Endothelial cell of umbilical vein (primary cell): ENCODE measurements around the gene PPP1R1B. TPM values are rescaled to one million over a fixed set of nuclear protein-coding genes. Genes with fewer than 3 reads are reported as not detected.

Experiments
- BruUV-seq: library from RNA; stranded (reverse); fragments of 400-500 nt; replicated peaks from 2 replicates; lab custom pipeline; 2021; lab: Mats Ljungman, UMichigan
- CTCF ChIA-PET: fragments of 300-600, 350-600 bp; sonication (Branson Sonifier 250); formaldehyde crosslinking; loops from one replicate; lab custom pipeline; 2021; ENCODE audit warnings: antibody characterized with exemption, inconsistent platforms; lab: Charles Lee
- POLR2A ChIA-PET: fragments of 300-600, 350-600 bp; sonication (Branson Sonifier 250); formaldehyde crosslinking; loops from one replicate; lab custom pipeline; 2021; ENCODE audit warnings: antibody characterized with exemption, inconsistent platforms; lab: Charles Lee
- DNase-seq: peaks from one replicate; pipeline ENCODE4 v3.0.0-alpha.2; 2011; ENCODE audit warnings: low read depth, low spot score
- FAIRE-seq: peaks from 2 replicates; lab custom pipeline; 2011; peaks lifted over from hg19 to GRCh38; lab: Jason Lieb, UNC
- H2AFZ ChIP-seq: 2 replicates; pipeline ENCODE4 v1.6.0; 2012; ENCODE audit warnings: low read depth, low read length, control low read depth, inconsistent platforms
- H3K27ac ChIP-seq: 2 replicates; pipeline ENCODE4 v1.5.1; 2011; ENCODE audit warnings: low read depth, mild to moderate bottlenecking, control low read depth, low read length, moderate library complexity; ENCODE audit not compliant: insufficient read depth
- H3K27me3 ChIP-seq, 2 experiments: 2 replicates each; pipeline versions ENCODE4 v1.6.0 to v1.6.1; 2011; ENCODE audit warnings: low read length in 2 of 2, mixed read lengths in 1 of 2; ENCODE audit not compliant: control insufficient read depth in 2 of 2, insufficient read depth in 2 of 2
- H3K36me3 ChIP-seq, 2 experiments: 2 replicates in 1 of 2; 3 replicates in 1 of 2; pipeline ENCODE4 v1.5.1; 2011; ENCODE audit warnings: low read length in 2 of 2, mild to moderate bottlenecking in 1 of 2, moderate library complexity in 1 of 2; ENCODE audit not compliant: control insufficient read depth in 2 of 2, insufficient read depth in 2 of 2; ENCODE audit errors: extremely low read depth in 1 of 2
- H3K4me1 ChIP-seq: 3 replicates; pipeline ENCODE4 v1.5.1; 2011; ENCODE audit warnings: mild to moderate bottlenecking, low read length; ENCODE audit not compliant: control insufficient read depth, insufficient read depth; ENCODE audit errors: extremely low read depth
- H3K4me2 ChIP-seq: 2 replicates; pipeline ENCODE4 v1.6.1; 2011; ENCODE audit warnings: low read length, control low read depth, mixed read lengths; ENCODE audit not compliant: insufficient read depth
- H3K4me3 ChIP-seq, 3 experiments: fragments of 200-600 bp in 1 of 3; sonication (generic), shearing (Covaris generic) in 1 of 3; replicated peaks in 1 of 3; 2 replicates each; pipeline ENCODE4 v1.5.1; 2011 to 2016; ENCODE audit warnings: control low read depth in 3 of 3, low read length in 3 of 3, mild to moderate bottlenecking in 2 of 3, inconsistent platforms in 1 of 3, low read depth in 1 of 3, moderate library complexity in 1 of 3; ENCODE audit not compliant: insufficient read depth in 1 of 3
- H3K79me2 ChIP-seq: 2 replicates; pipeline ENCODE4 v1.6.0; 2012; ENCODE audit warnings: low read length, inconsistent platforms; ENCODE audit not compliant: control insufficient read depth, insufficient read depth
- H3K9ac ChIP-seq: replicated peaks from 2 replicates; pipeline ENCODE3; 2011; ENCODE audit warnings: low read length, control low read depth; ENCODE audit not compliant: insufficient read depth; ENCODE audit errors: extremely low read depth
- H3K9me1 ChIP-seq: replicated peaks from 3 replicates; pipeline ENCODE4 v1.6.0; 2011; ENCODE audit warnings: mild to moderate bottlenecking, low read length; ENCODE audit not compliant: control insufficient read depth, insufficient read depth; ENCODE audit errors: extremely low read depth
- H3K9me3 ChIP-seq: replicated peaks from 2 replicates; pipeline ENCODE4 v1.5.1; 2012; ENCODE audit warnings: low read length, inconsistent platforms; ENCODE audit not compliant: control insufficient read depth, insufficient read depth
- H4K20me1 ChIP-seq: replicated peaks from 2 replicates; pipeline ENCODE3; 2011; ENCODE audit warnings: mild to moderate bottlenecking, low read length; ENCODE audit not compliant: control insufficient read depth, insufficient read depth; ENCODE audit errors: extremely low read depth
- EZH2 ChIP-seq: IDR thresholded peaks from 2 replicates; pipeline ENCODE4 v1.6.1; 2012; ENCODE audit warnings: borderline replicate concordance, low read depth, mild to moderate bottlenecking, moderate library complexity, low read length, inconsistent platforms; ENCODE audit not compliant: severe bottlenecking
- FOS ChIP-seq: IDR thresholded peaks from 2 replicates; pipeline ENCODE4 v1.6.1; 2011; ENCODE audit warnings: mild to moderate bottlenecking, low read length, moderate library complexity, borderline replicate concordance; ENCODE audit not compliant: insufficient read depth
- GATA2 ChIP-seq: IDR thresholded peaks from 2 replicates; pipeline ENCODE4 v1.7.0; 2011; ENCODE audit warnings: low read depth, mild to moderate bottlenecking, moderate library complexity, mixed read lengths, low read length; ENCODE audit not compliant: insufficient read length, insufficient read depth
- JUN ChIP-seq: IDR thresholded peaks from 2 replicates; pipeline ENCODE4 v1.6.1; 2011; ENCODE audit warnings: borderline replicate concordance, low read depth; ENCODE audit not compliant: insufficient read length, insufficient read depth
- MYC ChIP-seq: IDR thresholded peaks from one replicate; pipeline ENCODE4 v1.6.1; 2011; ENCODE audit warnings: mild to moderate bottlenecking, low read depth, low read length
- POLR2A ChIP-seq: IDR thresholded peaks from 2 replicates; pipeline ENCODE4 v1.6.1; 2012; ENCODE audit warnings: low read depth, mild to moderate bottlenecking, control low read depth, low read length
- POLR2AphosphoS5 ChIP-seq: IDR thresholded peaks from 2 replicates; pipeline ENCODE4 v1.6.1; 2012; ENCODE audit warnings: low read depth, mild to moderate bottlenecking, control low read depth, low read length, moderate library complexity; ENCODE audit not compliant: insufficient read depth
- dilution Hi-C: fragments of 300-500 bp; cut with MboI; formaldehyde crosslinking; loops from one replicate; pipeline ENCODE4 v1.15.0; 2019; ENCODE audit warnings: low sequenced_read_pairs; ENCODE audit not compliant: extremely low pct_ligation_motif_present
- intact Hi-C: fragments of 100-400 bp; cut with micrococcal nuclease; formaldehyde crosslinking; loops from one replicate; pipeline ENCODE4 v1.10.0; 2022
- polyA plus RNA-seq, 4 experiments: library from polyadenylated mRNA; depleted of rRNA in 3 of 4; stranded (reverse) in 3 of 4; unstranded in 1 of 4; fragments of >200 nt; gene quantifications; 2 replicates each; pipeline versions ENCODE4 v1.2.1 to v1.2.3, GENCODE V29; 2011 to 2012; ENCODE audit warnings: missing spikeins in 1 of 4
- total RNA-seq: library from RNA; stranded (reverse); gene quantifications from 2 replicates; pipeline ENCODE4 v1.2.3, GENCODE V29; 2021
- TF ChIP-seq, protein P1 (sequence below): IDR thresholded peaks from 2 replicates; pipeline ENCODE4 v1.6.1; 2011; ENCODE audit not compliant: insufficient read depth, insufficient read length
- TF ChIP-seq, protein P2 (sequence below), 2 donors: IDR thresholded peaks; 1 replicate in 1 of 2; 2 replicates in 1 of 2; pipeline ENCODE4 v1.5.1; 2011; ENCODE audit warnings: low read length in 2 of 2, mild to moderate bottlenecking in 2 of 2, moderate library complexity in 2 of 2, control low read depth in 1 of 2, inconsistent platforms in 1 of 2, low read depth in 1 of 2; ENCODE audit not compliant: insufficient read depth in 1 of 2; ENCODE audit errors: extremely low read depth in 1 of 2

The PPP1R1B gene
- total and polyA plus RNA-seq, 2 donors (not counting 3 experiments of a cell fraction or from before 2014, with no cell fraction given): not detected

DNA sequence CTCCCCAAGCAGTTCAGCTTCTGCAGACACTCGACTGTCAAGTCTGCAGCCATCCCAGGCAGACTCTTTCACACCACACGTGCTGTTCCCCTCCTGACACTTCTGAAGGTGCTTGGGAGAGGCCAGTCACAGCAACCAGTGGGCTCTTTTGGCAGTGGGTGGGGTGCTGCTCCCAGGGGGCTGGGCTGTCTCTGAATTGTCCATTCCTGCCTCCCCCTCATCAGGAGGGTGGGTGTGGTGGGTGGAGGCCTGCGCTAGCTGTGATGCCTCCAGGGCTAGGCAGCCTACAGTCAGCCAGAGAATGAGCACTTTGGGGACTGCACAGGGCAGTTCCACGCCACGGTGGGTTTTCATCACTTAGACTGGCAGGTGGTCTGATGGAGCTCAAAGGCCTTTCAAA is 20.5 kb downstream of the PPP1R1B start:
- H3K9me3 ChIP-seq: no peaks in the 10 kb centered on the region
- H3K36me3 ChIP-seq: no peaks in the 10 kb centered on the region
- H3K9ac ChIP-seq: no peak overlapping the region
- no TSS peak for BruUV-seq
- H3K4me1 ChIP-seq: peaks cover 8% of the 10 kb centered on the region
- TF ChIP-seq MYC (no peak), FOS (no peak), EZH2 (no peak)
- TF ChIP-seq, protein P1, sequence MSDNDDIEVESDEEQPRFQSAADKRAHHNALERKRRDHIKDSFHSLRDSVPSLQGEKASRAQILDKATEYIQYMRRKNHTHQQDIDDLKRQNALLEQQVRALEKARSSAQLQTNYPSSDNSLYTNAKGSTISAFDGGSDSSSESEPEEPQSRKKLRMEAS: no peak
- no peak overlapping the region for H3K4me3 ChIP-seq
- H3K9me1 ChIP-seq: no peaks in the 10 kb centered on the region
- peaks cover 9% of the 10 kb centered on the region for H3K79me2 ChIP-seq
- ChIA-PET CTCF (interaction anchor here (0.5 to 9.3 kb wide), 4 partner anchors 9 to 27 kb away, joined by 3 to 114 read pairs (median 5); no protein-coding TSS in a partner anchor), POLR2A (no interaction called here)
- no peaks in the 10 kb centered on the region for H4K20me1 ChIP-seq
- no peak for DNase-seq
- intact Hi-C loops (no loop called here), dilution Hi-C loops (no loop called here)
- no peak overlapping the region for H3K27ac ChIP-seq
- FAIRE-seq: no peak
- H3K27me3 ChIP-seq: no peaks in the 10 kb centered on the region
- H3K4me2 ChIP-seq: no peak overlapping the region
- no peak overlapping the region for H2AFZ ChIP-seq

DNA sequence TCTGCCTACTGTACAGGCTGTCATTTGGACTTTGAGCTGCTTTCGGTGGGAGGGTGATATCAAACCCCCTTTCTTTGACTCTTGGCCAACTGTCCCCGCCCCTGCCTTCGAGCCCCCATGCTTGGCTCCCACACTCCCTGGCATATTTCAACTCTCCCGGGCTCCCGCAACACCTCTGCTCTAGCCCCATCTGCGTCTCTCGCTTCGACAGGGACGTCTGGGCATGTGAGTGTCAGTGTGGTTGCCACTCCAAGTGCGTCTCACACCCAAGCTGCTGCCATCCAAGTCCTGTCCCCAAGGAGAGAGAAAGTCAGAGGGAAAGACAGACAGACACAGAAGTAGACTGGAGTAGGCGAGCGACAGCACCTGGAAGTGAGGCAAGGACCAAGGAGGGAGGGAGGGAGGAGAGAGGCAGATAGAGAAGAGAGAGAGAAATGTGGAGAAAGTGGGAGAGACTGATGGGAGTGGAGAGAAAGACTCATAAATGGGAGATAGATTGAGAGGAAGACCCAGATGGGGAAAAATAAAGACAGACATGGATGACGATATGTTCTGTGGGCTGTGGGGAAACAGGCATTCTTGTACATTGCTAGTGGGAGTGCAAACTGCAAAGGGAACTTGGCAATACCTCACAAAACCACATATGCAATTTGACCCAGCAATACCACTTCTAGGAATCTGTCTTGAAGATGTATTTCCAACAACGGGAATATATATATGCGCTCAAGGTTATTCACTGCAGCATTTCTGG is 22.0 kb downstream of the PPP1R1B start:
- no peak for DNase-seq
- CTCF ChIA-PET: interaction anchor here (1.0 to 9.3 kb wide), 4 partner anchors 8 to 29 kb away, joined by 3 to 114 read pairs (median 5); partner anchors contain the start of gene STARD3

More for the DNA sequence above, 22.0 kb downstream of the PPP1R1B start:
- POLR2A ChIA-PET: no interaction called here
- Histone ChIP-seq H3K4me2 (no peak overlapping the region), H3K4me3 (no peak overlapping the region), H3K9me3 (no peaks in the 10 kb centered on the region), H3K27ac (no peak overlapping the region), H3K27me3 (no peaks in the 10 kb centered on the region), H3K79me2 (peaks cover 6% of the 10 kb centered on the region), H3K9ac (no peak overlapping the region), H2AFZ (no peak overlapping the region), H3K9me1 (no peaks in the 10 kb centered on the region), H3K36me3 (no peaks in the 10 kb centered on the region), H3K4me1 (no peaks in the 10 kb centered on the region), H4K20me1 (no peaks in the 10 kb centered on the region)
- intact Hi-C loops: no loop called here
- no peak for FAIRE-seq
- BruUV-seq: no TSS peak
- dilution Hi-C loops: no loop called here
- TF ChIP-seq EZH2: no peak
- TF ChIP-seq, protein P2, sequence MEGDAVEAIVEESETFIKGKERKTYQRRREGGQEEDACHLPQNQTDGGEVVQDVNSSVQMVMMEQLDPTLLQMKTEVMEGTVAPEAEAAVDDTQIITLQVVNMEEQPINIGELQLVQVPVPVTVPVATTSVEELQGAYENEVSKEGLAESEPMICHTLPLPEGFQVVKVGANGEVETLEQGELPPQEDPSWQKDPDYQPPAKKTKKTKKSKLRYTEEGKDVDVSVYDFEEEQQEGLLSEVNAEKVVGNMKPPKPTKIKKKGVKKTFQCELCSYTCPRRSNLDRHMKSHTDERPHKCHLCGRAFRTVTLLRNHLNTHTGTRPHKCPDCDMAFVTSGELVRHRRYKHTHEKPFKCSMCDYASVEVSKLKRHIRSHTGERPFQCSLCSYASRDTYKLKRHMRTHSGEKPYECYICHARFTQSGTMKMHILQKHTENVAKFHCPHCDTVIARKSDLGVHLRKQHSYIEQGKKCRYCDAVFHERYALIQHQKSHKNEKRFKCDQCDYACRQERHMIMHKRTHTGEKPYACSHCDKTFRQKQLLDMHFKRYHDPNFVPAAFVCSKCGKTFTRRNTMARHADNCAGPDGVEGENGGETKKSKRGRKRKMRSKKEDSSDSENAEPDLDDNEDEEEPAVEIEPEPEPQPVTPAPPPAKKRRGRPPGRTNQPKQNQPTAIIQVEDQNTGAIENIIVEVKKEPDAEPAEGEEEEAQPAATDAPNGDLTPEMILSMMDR (IDR thresholded peaks at IDR 0.05; ENCODE audit: extremely low read depth in 1 of 2, insufficient read depth in 1 of 2, low read depth in 1 of 2, low read length in 2 of 2): no peak
- TF ChIP-seq POLR2AphosphoS5: no peak
- no peak for TF ChIP-seq FOS
- no peak for TF ChIP-seq MYC
- TF ChIP-seq GATA2: no peak
- TF ChIP-seq POLR2A: no peak
- no peak for TF ChIP-seq JUN
- TF ChIP-seq, protein P1: no peak
